Fibroblast of peridontal ligament (primary cell): ENCODE results near the gene TMEM35B.
A peak's percentile ranks its signal among the peaks of the same experiment; 100 is the strongest.
"Not testable (repeated sequence)": the region's sequence is repeated elsewhere in the genome, so short reads cannot be mapped to it uniquely, and the experiment has no call there.

Experiments used
- DNase-seq: peaks from one replicate; pipeline ENCODE4 v3.0.0-alpha.2; 2010; ENCODE audit errors: extremely low read depth

The TMEM35B gene

DNA sequence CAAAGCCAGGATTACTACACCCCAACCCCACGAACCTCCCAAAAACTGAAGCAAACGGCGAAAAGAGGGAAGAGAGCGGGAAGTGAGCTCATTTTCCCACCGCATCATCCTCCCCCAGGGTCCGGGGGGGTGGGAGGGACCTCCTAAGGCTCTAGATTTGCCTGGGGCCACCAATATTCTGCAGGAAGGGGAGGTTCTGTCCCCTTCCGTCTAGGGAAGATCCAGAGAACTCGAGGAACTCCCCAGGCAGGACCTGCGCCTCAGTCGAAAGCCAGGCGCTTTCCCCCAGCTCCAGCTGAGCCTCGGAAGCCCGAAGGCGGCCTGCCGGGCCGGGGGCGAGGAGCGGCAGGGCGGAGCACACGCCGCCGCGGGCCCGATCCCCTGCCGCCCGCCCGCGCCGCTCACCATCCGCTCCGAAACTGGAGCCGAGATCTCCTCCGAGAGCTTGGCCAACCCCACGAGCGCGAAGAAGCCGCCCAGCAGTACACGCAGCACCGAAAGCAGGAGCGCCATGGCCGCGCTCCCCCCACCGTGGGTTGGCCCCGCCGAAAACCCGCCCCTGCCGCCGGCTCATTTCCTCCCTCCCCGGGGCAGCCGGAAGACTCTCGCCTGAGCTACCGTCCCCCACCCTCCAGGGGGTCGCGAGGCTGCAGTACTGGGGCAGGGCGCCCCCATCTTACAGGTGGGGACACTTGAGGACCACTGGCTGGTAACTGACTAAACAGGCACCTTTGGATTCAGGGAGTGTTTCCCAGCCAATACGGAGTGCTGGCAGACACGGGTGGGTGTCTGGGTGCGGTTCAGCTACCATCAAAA is at the start of gene TMEM35B:
Gene TMEM35B (minus strand): TSS at position 555 of the 816 bp plus-strand sequence. CDS start 42 bp downstream, at position 513.
- DNase-seq = peak; percentile 41

DNA sequence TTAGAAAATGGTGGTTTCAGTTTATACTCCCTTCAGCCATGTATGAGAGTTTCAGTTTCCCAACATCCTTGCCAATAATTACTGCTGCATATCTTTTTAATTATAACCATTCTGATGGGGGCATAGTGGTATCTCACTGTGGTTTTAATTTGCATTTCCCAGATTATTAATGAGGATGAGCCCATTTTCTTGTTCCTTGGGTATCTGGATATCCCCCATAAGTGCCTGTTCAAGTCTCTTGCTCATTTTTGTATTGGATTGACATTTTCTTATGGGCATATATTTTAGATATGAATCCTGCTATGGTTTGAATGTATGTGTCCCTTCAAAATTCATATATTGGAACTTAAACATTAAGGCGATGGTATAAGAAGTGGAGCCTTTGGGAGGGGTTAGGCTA is 48.2 kb upstream of the TMEM35B start:
- DNase-seq = no peak

DNA sequence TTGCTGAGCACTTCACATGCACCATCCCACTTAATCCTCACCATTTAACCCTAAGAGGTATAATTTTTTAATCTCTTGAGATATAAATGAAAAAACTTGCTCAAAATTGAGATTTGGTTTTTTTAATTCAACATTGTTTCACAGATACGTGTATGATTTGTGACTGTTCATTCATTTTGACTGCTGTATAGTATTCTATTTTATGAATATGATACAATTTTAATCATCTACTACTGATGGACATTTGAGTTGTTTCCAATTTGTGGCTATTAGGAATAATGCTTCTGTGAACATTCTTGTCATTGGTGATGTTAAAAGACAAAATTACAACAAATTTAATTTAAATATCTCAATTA is 47.2 kb upstream of the TMEM35B start:
- no peak for DNase-seq

DNA sequence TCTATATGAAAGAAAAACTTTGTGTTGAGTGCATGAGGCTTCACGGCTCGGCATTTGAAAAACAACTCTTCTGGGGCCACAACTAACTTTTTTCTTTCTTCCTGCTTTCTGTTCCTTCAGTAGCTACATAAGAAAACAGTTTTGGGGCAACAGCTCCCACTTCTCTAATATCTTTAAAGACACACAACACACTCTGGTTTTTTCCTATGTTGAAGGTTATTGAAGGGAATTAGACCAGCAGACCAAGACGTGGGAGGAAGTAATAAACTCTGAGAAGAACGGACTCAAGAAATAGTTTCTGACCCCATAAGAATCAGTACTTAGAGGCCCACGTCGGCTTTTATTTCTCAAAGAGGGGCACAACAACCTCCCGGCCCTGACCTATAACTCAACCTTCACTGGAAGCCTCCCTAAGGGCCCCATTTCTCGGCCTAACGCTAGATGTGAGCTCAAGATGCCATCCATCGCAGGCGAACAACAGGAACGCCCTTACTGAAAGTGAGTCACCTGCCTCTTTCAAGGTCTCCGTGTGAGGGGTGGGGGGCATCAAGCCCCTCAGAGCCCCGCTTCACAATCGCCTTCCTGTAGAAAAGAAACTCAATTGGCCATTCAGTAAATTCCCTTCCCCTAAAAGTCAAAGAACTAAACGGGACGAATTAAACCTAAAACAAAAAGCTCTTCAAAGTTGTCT is 45.8 kb upstream of the TMEM35B start:
- DNase-seq = peak; percentile 54

DNA sequence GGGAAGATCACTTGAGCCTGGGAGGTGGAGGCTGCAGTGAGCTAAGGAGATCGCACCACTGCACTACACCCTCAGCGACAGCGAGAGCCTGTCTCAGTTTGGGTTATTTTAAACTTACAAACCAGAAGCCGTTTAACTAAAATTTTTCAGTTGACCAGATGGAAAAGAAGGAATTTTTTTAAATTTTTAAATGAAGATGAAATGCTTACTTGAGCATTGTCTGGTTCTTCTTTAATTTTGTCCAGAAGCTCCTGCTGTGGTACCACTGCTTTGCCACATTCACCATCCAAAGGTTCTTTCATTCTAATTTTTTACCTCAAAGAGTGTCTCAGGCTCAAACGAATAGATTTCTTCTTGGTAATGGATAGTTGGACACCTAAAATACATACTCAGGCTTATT is 45.2 kb upstream of the TMEM35B start:
- DNase-seq = no peak

- peak; percentile 78 for DNase-seq
These were observed 44.6 kb upstream of the TMEM35B start for GRCh38 chr1:35029761-35030160.

DNA sequence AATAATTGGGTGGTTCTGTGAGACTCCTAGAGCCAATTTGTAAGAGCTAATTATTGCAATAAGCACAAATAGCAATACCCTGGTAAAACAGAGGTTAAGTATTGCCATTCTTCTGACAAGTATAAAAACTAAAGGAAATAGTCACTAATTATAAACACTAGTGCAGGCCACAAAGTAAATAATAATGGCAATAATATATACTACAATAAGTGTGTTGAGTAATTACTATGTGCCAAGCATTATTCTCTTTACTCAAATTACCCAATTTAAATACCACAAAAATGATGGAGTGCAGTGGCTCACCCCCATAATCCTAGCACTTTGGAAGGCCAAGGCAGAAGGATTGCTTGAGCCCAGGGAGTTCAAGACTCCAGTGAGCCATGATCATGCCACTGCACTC is 31.3 kb upstream of the TMEM35B start:
- DNase-seq = no peak

DNA sequence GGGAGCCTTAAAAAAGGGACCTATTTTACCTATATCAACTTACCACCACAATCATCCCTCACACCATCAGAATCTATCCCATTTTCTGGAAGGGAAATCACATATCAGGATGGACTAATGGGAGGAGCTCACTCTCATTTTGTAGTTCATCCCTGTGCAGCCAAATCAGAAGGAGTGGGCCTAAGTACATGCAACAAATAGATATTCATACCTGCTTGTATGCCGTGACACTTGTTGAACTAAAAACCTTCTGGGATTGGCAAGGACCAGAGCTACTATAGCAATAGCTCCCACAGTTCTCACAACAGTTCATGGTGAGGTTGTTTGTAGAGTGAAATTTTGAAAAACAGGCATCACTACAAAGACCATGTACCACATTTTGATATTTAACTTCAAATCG is 29.3 kb upstream of the TMEM35B start:
- no peak for DNase-seq

- DNase-seq = no peak
These were observed 20.6 kb upstream of the TMEM35B start for GRCh38 chr1:35005711-35006110.

DNA sequence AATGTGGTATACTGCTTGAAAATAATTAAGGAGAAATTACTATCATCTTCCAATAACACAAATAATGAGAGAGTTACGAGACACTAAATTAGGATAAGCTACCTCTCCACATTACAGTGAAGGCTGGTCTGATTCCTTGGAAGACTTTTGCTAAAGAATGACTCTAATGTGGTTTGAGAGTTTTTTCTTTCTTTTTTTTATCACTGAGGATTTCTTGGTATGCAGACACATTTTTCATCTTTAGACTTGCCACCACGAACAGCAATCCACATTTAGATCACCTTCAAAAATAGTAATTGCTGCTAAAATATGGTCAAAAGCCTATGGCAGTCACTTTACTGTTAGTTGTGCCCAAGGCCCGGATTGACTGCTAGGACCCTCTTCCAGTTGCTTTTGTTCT is 16.6 kb upstream of the TMEM35B start:
- peak; percentile 20 for DNase-seq

DNA sequence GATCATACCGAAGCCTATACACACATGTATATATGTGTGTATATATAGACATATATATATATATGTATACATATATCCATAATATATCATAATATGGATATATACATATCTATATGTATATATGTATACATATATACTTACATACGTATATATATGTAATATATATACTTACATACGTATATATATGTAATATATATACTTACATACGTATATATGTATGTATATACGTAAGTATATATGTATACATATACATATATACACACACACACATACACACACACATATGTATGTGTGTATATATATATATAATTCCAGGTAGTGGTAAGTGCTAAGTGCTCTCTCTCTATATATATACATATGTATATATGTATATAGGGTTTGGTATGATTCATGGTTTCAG is 9.7 kb upstream of the TMEM35B start:
- DNase-seq = no peak

- no peak for DNase-seq
These were observed 3.4 kb upstream of the TMEM35B start for GRCh38 chr1:34988581-34988980.

DNA sequence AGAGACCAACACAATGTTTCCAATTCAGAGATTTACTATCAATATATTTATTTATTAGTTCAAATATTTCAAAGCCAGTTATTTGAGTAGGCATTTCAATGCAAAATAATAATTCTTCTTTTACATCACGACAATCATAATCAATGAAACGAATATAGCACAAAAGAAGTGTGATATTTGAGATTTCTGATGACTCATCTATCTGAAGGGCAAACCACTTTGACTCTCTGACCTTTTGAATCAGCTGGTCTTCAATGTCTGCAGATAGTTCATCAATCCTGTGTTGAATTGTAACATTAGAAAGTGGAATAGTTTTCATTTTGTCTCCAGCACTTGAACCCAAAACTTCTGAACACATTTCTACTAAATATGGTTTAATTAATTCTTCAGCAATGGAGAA is 3.0 kb upstream of the TMEM35B start:
- DNase-seq = no peak

DNA sequence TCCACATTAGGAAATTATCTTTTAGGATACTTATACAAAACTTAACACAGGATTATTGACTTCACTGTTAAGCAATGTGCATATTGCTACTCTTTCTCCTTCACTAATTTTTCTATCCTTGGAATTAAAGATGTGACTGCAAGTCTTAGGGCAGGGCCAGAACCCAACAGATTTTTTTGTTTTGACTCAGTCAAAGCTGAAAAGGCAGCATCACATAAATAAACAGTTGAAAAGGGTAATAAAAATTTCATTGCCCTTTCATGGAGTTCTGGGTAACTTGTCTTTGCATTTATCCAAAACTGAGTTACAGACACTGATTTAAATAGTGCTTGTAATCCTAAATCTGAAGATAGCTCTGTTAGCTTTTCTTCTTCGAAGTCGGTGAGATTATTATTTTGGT is 1.9 kb upstream of the TMEM35B start:
- peak; percentile 32 for DNase-seq

DNA sequence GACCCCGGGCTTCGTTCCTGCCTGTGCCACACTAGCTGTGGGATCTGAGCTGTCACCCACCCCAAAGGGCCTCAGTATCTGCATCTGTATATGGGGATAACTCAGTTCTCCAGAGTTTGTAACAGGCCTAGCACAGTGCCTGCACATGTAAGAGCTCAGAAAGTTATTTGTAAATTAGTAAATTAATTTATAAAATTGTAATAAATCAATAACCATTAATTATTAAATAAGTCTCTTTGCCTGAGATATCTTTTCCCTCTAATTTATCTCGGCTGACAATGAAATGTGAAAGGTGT is 410 bp upstream of the TMEM35B start:
- not testable (repeated sequence) for DNase-seq

DNA sequence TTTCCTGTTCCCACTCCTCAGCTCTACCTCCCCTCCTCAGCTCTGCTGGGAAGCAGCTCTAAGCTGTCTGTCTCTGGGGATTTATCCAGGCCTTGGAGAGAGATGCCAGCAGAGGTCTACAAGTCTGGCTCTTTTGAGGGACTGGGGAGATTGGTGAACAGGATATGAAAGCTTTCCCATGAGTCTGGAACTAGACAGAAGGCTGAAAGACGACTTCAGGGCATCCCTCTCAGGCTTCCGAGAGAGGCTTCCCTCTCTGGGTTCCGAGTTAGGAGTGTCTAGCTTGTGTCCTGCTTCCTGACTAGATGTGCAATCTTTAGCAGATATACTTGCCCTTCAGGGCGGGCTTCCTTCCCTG is 733 bp downstream of the TMEM35B start:
- peak; percentile 52 for DNase-seq

- peak; percentile 12 for DNase-seq
These were observed 1.3 kb downstream of the TMEM35B start for GRCh38 chr1:34983700-34984355.

- DNase-seq = no peak
These were observed 2.2 kb downstream of the TMEM35B start for GRCh38 chr1:34982820-34983376.

DNA sequence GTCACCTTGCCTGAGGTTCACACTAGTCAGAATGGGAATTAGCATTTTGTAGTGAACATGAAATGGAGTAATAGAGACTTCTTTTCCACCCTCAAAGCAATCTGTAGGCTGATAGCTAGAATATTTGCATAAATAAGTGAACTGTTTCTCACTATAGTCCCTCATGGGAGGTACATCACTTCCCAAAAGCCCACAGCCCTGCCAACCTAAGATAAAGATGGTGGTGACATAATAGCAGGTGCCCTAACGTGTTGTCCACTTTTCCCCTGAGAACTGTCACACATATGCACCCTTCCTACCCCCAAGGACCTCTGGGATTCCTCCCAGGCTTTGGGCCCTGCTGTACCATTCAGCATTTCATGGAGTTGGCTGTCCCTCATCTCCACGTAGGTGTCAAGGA is 4.4 kb downstream of the TMEM35B start:
- DNase-seq = no peak

- DNase-seq = no peak
These were observed 6.2 kb downstream of the TMEM35B start for GRCh38 chr1:34978921-34979320.

DNA sequence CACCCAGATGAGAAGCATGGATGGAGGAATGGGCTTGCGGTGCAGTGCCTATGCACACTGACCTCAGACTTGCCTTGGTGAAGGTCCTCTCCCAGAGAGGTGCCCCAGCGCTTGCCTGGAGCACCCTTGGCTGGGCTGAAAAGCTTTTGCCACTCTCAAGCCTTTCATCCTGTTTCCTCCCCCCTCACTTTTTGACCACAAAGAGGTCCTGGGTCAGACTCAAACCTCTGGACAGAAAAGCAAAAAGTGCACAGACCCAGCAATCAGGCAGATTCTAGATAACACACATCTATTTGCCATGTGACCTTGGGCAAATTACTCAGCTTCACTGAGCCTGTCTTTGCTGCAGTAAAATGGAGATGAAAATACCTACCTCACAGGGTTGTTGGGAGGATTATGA is 7.3 kb downstream of the TMEM35B start:
- DNase-seq = no peak

- no peak for DNase-seq
These were observed 8.0 kb downstream of the TMEM35B start for GRCh38 chr1:34977210-34977471.
